GM19468 (cell line): ENCODE data around the gene PSMA6.

ENCODE experiments used
- ATAC-seq: cut with Tn5 transposase; IDR thresholded peaks from one replicate; pipeline ENCODE4 v1.9.1; 2021; ENCODE audit warnings: mild to moderate bottlenecking, moderate library complexity, moderate number of reproducible peaks; ENCODE audit not compliant: unreplicated experiment; ENCODE audit errors: extremely low read depth

The PSMA6 gene

DNA sequence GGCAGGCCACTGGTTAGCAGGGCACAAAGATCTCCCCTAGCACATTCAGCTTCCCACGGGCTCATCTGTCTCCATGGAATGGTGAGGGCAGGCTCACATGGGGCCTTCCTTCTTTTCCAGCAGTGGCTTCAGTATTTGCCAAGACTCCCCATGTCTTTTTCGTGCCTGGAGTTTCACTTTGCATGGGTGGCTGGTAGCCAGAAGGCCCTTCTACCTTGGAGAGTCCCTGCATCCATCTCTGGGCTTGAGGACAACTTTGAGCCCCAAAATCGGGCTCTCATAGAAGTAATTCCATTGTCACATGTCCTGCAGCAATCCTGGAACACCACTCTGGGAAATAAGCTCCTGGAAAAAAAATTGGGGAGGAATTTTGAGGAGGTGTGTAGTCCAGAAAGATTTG is 70.3 kb downstream of the PSMA6 start:
- ATAC-seq = no peak

DNA sequence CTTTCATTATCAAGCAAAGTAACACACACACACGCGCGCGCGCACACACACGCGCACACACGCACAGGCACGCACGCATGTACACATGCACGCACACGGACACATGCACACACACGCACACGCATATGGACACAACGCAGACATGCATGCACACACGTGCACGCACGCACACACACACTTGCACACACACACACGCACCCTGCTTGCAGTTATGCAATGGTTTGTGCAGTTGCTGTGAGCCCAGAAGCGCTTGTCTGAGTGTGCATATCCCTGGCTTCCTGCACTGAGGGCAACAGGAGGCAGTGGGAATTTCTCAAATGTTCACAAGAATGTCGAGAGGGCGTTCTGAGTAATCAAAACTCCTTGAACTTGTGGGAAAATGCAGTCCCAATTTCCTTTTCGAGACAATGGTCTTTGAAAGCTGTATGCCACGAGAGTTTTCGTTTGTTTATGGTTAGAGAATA is 70.8 kb downstream of the PSMA6 start:
- ATAC-seq = no peak

DNA sequence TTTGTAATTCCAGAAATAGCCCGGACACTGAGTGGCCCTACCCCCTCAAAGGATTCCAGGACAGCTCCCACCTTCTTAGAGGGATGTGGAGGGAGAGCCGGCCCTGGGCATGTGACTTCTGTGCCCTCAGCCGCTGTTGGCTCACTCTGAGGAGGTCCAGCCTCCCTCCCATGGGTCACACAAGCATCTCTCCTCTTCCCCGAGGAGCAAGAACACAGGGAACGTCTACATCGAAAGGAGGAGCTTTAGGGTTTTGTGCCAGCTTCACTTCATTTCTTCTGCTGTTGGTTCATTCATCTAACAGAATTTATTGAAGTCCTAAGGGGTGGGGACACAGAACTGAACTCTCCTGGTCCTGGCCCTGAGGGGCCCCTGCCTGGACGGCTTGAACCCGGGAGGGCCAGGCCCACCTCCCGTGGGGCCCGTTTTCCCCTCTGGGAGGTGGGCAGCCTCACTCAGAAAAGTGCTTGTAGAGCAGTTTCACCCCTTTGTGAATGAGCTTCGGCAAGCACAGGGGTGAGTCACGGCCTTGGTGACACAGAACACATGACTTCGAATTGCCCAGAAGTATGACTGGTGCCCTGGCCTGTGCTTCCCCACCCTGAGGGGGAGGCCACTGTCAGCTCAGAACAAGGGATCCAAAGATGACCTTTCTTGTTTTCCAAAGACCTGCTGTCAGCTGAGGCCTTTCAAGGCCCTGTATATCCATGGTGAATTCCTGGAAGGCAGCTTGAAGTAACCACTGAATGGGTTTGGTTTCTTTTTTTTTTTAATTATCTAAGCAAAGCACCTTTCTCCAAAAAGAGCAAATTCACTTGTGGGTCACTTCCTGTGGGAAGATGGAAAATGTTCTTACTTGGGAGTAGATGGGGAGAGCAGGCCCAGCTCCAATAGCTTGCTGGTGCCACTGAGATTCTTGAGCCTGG is 73.2 kb downstream of the PSMA6 start:
- no peak for ATAC-seq

DNA sequence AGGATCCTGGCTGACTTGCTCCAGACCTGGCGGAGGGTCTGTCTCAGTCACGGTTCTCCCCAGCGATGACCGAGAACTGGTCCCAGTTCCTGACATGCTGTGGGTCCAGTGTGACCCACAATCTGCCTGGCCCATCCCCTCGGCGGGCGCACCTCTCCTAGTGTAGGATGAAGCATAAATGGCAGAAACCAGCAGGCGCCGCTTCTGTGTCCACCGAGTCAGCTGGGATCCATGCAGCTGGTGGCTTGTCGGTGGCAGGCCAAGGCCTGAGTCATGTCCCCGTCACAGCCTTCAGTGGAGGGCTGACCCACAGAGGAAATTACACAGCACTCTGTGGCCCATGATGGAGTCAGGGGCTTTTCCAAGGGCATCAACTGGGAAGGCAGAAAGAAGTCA is 73.9 kb downstream of the PSMA6 start:
- no peak for ATAC-seq

DNA sequence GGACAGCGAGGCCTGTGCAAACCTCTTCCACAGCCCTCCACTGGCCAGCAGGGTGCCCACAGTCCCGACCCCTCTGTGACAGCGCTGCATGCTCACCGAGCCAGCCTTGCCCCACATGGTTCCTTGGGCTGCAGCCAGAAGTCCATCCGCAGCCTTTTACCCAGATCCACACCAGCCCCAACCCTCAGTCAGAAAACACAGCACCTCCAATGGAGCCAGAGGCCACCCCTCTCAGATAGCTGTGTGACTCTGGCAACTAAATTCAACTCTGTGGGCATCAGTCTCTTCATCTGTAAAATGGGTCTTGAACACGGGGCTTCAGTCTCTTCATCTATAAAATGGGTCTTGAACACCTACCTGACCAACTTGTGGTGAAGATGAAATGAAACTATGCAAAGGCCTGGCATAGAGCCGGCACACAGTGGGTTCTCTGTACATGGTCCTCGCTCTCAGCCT is 74.4 kb downstream of the PSMA6 start:
- ATAC-seq = no peak

DNA sequence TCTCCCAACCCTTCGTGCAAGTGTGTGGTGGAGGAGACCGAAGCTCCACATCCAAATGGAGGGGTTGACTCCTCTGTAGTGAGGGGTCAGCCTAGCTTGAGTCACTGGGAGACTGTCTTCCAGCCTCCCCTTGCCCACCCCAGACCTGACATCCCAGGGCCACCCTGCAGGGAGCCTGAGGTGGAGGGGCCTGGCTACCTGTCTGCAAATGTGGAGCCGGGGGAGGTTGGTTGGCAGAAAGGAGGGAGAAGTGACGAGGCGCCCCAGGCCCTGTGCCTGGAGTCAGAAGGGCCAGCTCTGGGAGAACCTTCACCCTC is 74.8 kb downstream of the PSMA6 start:
- no peak for ATAC-seq
